ENCODE results near the gene CASQ2.

Gene CASQ2

GRCh38 chr1:115679141-115679611, 89.3 kb downstream of the CASQ2 start:
- no peaks in the 10 kb centered on the region for H3K27me3 Mint-ChIP-seq
- H3K9me3 Mint-ChIP-seq, result no peaks in the 10 kb centered on the region
- H3K27ac Mint-ChIP-seq, result no peak overlapping the region
- H3K36me3 Mint-ChIP-seq, result no peaks in the 10 kb centered on the region
- DNase-seq, result no peak
- H3K4me1 Mint-ChIP-seq, result no peaks in the 10 kb centered on the region
- no peak for ATAC-seq (replicated peaks)
- H3K4me3 Mint-ChIP-seq, result no peak overlapping the region

GRCh38 chr1:115678141-115678540, 90.4 kb downstream of the CASQ2 start:
- Mint-ChIP-seq H3K9me3 (no peaks in the 10 kb centered on the region), H3K4me1 (no peaks in the 10 kb centered on the region), H3K27ac (no peak overlapping the region), H3K4me3 (no peak overlapping the region), H3K36me3 (no peaks in the 10 kb centered on the region), H3K27me3 (no peaks in the 10 kb centered on the region)
- ATAC-seq (replicated peaks) (no peak), DNase-seq (no peak)

- DNase-seq (no peak), ATAC-seq (replicated peaks) (no peak)
- no peak overlapping the region for H3K4me3 Mint-ChIP-seq
- H3K9me3 Mint-ChIP-seq, result no peaks in the 10 kb centered on the region
- H3K27ac Mint-ChIP-seq, result no peak overlapping the region
- no peaks in the 10 kb centered on the region for H3K36me3 Mint-ChIP-seq
- H3K4me1 Mint-ChIP-seq, result no peaks in the 10 kb centered on the region
- H3K27me3 Mint-ChIP-seq, result no peaks in the 10 kb centered on the region
Measured at GRCh38 chr1:115677565-115677964, 90.9 kb downstream of the CASQ2 start.

GRCh38 chr1:115677182-115677555, 91.3 kb downstream of the CASQ2 start:
- H3K9me3 Mint-ChIP-seq, result no peaks in the 10 kb centered on the region
- DNase-seq (no peak), ATAC-seq (replicated peaks) (peak in 1 of 2 donors; percentile 48)
- no peaks in the 10 kb centered on the region for H3K27me3 Mint-ChIP-seq
- no peaks in the 10 kb centered on the region for H3K4me1 Mint-ChIP-seq
- H3K36me3 Mint-ChIP-seq, result no peaks in the 10 kb centered on the region
- no peak overlapping the region for H3K4me3 Mint-ChIP-seq
- no peak overlapping the region for H3K27ac Mint-ChIP-seq

GRCh38 chr1:115676498-115677181, 91.9 kb downstream of the CASQ2 start:
- no peak for DNase-seq
- no peak overlapping the region for H3K27ac Mint-ChIP-seq
- H3K9me3 Mint-ChIP-seq, result no peaks in the 10 kb centered on the region
- H3K4me1 Mint-ChIP-seq, result no peaks in the 10 kb centered on the region
- peak in 1 of 2 donors; percentile 27 for ATAC-seq (replicated peaks)
- H3K36me3 Mint-ChIP-seq, result no peaks in the 10 kb centered on the region
- H3K4me3 Mint-ChIP-seq, result no peak overlapping the region
- no peaks in the 10 kb centered on the region for H3K27me3 Mint-ChIP-seq

- Mint-ChIP-seq H3K27ac (no peak overlapping the region), H3K36me3 (no peaks in the 10 kb centered on the region), H3K4me3 (no peak overlapping the region), H3K9me3 (peaks cover 0 to 1% of the 10 kb centered on the region in 2 donors), H3K27me3 (no peaks in the 10 kb centered on the region), H3K4me1 (no peaks in the 10 kb centered on the region)
- no peak for ATAC-seq (replicated peaks)
- no peak for DNase-seq
Measured at GRCh38 chr1:115672224-115673009, 96.1 kb downstream of the CASQ2 start.

GRCh38 chr1:115671176-115671934, 97.2 kb downstream of the CASQ2 start:
- peak in 1 of 2 donors; percentile 23 for ATAC-seq (replicated peaks)

GRCh38 chr1:115670476-115671175, 97.9 kb downstream of the CASQ2 start:
- no peak for DNase-seq
- ATAC-seq (replicated peaks), result no peak
- Mint-ChIP-seq H3K4me3 (no peak overlapping the region), H3K27me3 (no peaks in the 10 kb centered on the region), H3K36me3 (no peaks in the 10 kb centered on the region), H3K9me3 (peaks cover 0 to 1% of the 10 kb centered on the region in 2 donors), H3K4me1 (no peaks in the 10 kb centered on the region), H3K27ac (no peak overlapping the region)

More at GRCh38 chr1:115671176-115671934, 97.2 kb downstream of the CASQ2 start:
- Mint-ChIP-seq H3K27me3 (no peaks in the 10 kb centered on the region), H3K4me1 (no peaks in the 10 kb centered on the region), H3K36me3 (no peaks in the 10 kb centered on the region), H3K4me3 (no peak overlapping the region), H3K9me3 (peaks cover 0 to 1% of the 10 kb centered on the region in 2 donors), H3K27ac (no peak overlapping the region)
- DNase-seq, result no peak

GRCh38 chr1:115669886-115670285, 98.6 kb downstream of the CASQ2 start:
- Mint-ChIP-seq H3K9me3 (peaks cover 0 to 1% of the 10 kb centered on the region in 2 donors), H3K4me3 (no peak overlapping the region), H3K4me1 (no peaks in the 10 kb centered on the region), H3K27ac (no peak overlapping the region), H3K27me3 (no peaks in the 10 kb centered on the region), H3K36me3 (no peaks in the 10 kb centered on the region)
- ATAC-seq (replicated peaks) (no peak), DNase-seq (no peak)

GRCh38 chr1:115669002-115669673, 99.4 kb downstream of the CASQ2 start:
- Mint-ChIP-seq H3K4me3 (no peak overlapping the region), H3K4me1 (no peaks in the 10 kb centered on the region), H3K9me3 (peaks cover 0 to 1% of the 10 kb centered on the region in 2 donors), H3K36me3 (no peaks in the 10 kb centered on the region), H3K27ac (no peak overlapping the region), H3K27me3 (no peaks in the 10 kb centered on the region)
- no peak for DNase-seq
- no peak for ATAC-seq (replicated peaks)

- no peaks in the 10 kb centered on the region for H3K4me1 Mint-ChIP-seq
- H3K9me3 Mint-ChIP-seq, result peaks cover 0 to 1% of the 10 kb centered on the region in 2 donors
- H3K4me3 Mint-ChIP-seq, result no peak overlapping the region
- no peaks in the 10 kb centered on the region for H3K36me3 Mint-ChIP-seq
- H3K27ac Mint-ChIP-seq, result no peak overlapping the region
- no peaks in the 10 kb centered on the region for H3K27me3 Mint-ChIP-seq
- ATAC-seq (replicated peaks) (no peak), DNase-seq (no peak)
Measured at GRCh38 chr1:115668579-115668978, 99.9 kb downstream of the CASQ2 start.

GRCh38 chr1:115666702-115667101, 101.8 kb downstream of the CASQ2 start:
- Mint-ChIP-seq H3K27ac (no peak overlapping the region), H3K27me3 (no peaks in the 10 kb centered on the region), H3K36me3 (no peaks in the 10 kb centered on the region)

GRCh38 chr1:115666206-115666605, 102.3 kb downstream of the CASQ2 start:
- no peaks in the 10 kb centered on the region for H3K36me3 Mint-ChIP-seq
- no peak for ATAC-seq (replicated peaks)
- H3K4me3 Mint-ChIP-seq, result no peak overlapping the region
- H3K27ac Mint-ChIP-seq, result no peak overlapping the region
- H3K27me3 Mint-ChIP-seq, result no peaks in the 10 kb centered on the region
- no peak for DNase-seq
- H3K9me3 Mint-ChIP-seq, result peaks cover 0 to 1% of the 10 kb centered on the region in 2 donors
- H3K4me1 Mint-ChIP-seq, result no peaks in the 10 kb centered on the region

More at GRCh38 chr1:115666702-115667101, 101.8 kb downstream of the CASQ2 start:
- peaks cover 0 to 1% of the 10 kb centered on the region in 2 donors for H3K9me3 Mint-ChIP-seq
- DNase-seq (no peak), ATAC-seq (replicated peaks) (no peak)
- H3K4me1 Mint-ChIP-seq, result no peaks in the 10 kb centered on the region
- no peak overlapping the region for H3K4me3 Mint-ChIP-seq
